IPS DF 4.7 (cell line): ENCODE results near the gene NOG.

Experiments used
- DNase-seq: peaks from one replicate; pipeline ENCODE4 v3.0.0-alpha.2; 2013; ENCODE audit warnings: low spot score; ENCODE audit errors: extremely low read depth

NOG gene

DNA sequence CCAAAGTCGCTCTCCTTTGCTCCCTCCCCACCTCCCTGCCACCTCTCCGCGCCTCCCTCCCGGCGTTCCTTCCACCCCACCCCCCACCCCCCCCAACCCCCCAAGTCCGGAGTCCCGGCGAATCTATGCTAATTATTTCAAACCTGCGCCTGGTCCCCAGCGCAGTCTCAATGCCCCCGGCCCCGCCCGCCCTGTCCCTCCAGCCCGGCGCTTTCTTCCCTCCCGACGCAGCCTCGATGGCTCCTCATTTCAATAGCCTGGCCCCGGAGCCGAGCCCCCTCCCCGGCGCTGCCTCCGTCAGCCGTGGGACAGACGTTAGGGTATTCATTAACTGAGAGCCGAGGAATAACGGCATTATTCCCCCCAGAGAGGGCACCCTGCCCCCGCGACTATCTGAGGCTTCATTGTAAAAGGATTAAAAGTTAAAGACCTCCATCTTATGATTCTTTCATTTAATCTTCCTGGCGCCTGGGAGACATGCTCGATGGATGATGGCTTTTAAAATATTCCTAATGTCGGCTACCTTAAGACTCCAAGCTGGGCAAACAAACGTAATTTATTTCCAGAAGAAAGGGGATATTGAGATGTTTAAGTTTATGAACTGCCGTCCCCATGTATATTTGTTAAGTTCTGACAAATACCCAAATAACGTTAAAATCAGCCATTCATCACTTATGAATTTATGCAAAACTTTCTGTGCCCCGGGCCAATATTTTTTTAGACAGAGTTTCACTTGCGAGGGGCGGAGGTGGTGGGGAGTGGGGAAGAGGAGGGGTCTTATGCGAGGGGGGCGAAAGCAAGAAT, 3.4 kb downstream of the NOG start:
- no peak for DNase-seq

- no peak for DNase-seq
Measured at GRCh38 chr17:56597495-56597990, 4.0 kb downstream of the NOG start.

DNA sequence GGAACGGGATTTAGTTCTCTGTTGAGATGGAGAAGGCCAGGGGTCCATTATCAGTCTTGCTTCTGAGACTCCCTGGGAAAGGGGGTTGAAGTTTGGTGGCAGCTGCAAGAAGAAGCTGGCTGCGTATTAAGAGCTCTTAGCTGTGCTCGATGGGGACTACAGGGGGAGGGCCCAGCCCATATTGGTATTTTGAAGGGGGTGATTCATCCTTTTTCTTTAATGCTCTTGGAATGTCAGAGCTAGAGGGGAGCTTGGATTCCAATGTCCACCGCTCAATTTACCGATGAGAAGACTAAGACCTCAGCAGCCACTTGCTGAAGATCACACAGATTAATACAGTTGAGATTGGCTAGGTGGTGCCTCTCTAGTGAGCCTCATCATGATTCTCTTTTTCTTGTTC, 5.0 kb downstream of the NOG start:
- no peak for DNase-seq

DNA sequence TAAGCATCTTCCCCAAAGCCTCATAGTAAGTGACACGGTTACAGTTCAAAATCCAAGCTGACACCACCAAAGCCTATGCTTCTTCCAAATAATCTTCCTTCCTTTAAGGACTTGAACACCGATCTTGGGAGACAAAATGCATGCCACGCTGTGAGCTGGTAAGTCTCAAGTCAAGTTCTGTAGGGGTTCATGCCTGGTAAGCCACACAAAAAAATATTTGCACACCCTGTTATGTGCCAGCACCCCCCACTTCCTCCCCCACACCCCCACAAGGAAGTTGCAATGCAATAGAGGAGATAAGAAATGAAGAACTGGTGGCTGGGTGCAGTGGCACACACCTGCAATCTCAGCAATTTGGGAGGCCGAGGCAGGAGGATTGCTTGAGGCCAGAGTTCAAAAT, 5.6 kb downstream of the NOG start:
- DNase-seq = no peak

- DNase-seq = no peak
Measured at GRCh38 chr17:56599566-56599965, 6.1 kb downstream of the NOG start.

GRCh38 chr17:56600256-56600655, 6.8 kb downstream of the NOG start:
- DNase-seq = no peak

GRCh38 chr17:56601591-56601990, 8.1 kb downstream of the NOG start:
- no peak for DNase-seq

DNA sequence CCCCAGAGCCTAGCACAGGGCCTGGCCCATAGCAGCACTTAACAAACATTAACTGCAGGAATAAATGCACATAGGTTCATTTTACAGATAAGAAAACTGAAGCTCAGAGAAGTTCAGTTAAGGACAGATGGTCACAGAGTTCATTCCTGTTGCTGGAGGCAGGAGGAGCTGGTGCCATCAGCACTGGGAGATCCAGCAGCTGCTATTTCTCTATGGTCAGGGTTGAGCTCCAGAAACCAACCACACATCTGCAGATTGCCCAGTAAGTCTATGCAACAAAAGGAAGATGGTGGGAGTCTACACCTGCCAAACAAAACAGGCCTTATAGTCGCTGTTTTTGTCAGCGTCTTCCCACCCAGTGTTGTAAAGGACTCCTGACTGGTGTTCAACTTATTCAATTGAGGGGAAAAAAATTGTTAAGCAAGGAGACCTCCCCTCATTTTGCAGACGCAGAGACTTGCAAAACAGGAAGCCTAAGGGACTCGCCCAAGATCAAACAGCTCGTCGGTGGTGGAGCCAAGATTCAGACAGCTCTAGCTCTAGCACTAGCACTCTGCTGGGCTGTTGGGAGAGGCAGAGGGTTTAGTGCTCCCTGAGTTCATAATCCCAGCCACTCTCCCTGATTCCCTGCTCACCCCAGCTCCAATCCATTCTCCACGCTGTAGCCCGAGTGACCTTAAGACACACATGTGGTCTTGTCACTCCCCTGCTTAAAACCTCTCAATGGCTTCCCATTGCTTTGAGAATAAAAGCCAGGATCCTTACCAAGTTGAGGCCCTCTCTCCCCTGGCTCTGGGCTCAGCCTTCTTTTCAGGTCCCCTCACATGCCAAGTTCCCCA, 9.0 kb downstream of the NOG start:
- no peak for DNase-seq

GRCh38 chr17:56603486-56604238, 10.2 kb downstream of the NOG start:
- DNase-seq = no peak

DNA sequence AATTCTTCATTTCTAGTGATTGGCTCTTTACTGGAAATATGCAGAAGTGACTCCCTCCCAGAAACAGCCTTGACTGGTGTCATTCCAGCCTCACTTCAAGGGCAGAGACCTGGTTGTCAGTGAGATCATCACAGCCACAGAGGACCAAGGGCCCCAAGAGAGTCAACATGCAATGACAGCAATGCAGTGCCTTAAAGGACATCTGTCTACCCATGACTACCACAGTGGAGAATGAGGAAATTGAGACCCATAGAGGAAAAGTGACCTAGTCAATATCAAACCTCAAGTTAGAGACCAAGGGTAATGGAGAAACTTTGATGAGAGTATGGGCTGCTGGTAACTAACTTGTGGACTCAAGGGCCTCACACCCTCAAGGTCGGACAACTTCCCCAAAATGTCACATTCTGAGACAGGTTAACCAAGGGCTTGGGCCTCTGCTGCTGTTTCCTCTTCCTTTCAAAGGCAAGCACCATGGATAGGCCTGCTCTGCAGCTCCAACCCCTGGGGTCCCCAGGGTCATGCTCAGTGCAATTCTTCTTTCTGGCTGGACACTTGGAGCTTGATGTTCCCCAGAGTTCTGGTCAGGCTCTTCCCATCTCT, 11.3 kb downstream of the NOG start:
- no peak for DNase-seq

GRCh38 chr17:56608944-56609343, 15.4 kb downstream of the NOG start:
- DNase-seq = no peak

GRCh38 chr17:56610321-56610720, 16.8 kb downstream of the NOG start:
- no peak for DNase-seq

GRCh38 chr17:56613131-56613530, 19.6 kb downstream of the NOG start:
- no peak for DNase-seq

DNA sequence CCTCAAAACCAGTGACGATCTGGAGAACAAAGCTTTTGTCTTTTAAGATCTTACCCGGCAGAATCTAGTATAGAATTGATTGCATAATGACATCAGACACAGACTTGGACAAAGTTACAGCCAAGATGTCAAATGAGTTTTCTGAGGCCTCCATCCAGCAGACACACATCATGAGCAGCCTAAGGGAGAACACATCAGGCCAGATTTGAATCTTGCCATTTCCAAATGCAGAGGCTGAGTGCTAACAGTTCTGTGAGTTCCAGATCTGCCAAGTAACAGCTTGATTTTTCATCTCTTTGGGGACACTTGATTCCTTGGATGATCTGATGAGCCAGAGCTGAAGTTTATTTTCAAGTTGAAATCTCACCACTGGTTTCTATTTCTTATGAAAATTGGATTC, 21.0 kb downstream of the NOG start:
- no peak for DNase-seq

DNA sequence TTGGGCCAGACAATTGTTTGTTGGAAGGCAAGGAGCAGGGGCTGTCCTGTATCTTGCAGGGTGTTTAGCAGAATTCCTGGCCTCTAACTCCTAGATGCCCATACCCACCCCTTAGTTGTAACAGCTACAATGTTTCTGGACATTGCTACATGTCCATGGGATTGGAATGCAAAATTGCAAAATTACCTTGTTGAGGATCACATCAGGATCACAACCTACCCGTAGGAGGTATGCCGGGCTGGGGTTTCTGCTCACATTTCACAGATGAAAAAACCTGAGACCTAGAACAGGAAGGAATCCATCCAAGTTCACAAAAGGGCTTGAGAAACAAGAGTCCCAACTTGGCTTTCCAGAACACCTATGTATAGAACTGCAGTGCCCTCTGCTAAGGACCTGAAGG, 22.7 kb downstream of the NOG start:
- DNase-seq = no peak

- DNase-seq = no peak
Measured at GRCh38 chr17:56623383-56623782, 29.9 kb downstream of the NOG start.

DNA sequence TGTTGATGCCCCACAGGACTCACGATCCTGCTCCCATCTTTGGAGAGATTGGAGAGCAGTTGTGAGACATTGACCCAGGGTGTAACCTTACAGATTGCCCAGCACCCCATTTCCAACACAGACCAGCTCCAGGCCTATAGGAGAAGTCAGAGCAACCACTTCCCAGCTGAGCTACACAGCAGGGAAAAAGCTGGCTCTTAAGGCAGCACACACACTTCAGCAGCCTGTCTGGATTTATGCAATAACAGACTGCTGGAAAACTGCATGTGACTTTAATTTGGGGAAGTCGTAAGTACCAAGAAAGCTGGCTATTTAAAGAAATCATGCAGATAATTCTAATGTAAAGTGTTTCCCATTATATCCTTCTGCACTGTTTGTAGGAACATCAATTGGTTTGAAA, 30.8 kb downstream of the NOG start:
- no peak for DNase-seq

DNA sequence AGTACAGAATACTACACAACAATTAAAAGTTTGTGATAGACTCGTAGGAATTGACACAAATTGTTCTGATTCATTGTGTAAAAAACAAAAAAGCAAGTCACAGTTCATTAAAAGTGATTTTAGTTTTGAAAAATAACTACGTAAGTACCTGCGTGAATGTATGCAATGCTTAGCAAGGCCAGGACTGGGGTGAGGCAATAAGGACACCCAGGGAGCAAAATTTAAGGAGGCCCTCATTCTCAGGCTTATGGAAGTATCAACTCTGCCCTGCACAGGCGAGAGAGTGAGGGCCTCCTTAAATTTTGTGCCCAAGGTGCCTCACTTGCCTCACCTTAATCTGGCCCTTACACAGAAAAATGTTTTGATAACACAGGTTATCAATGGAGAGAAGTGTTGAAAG, 31.4 kb downstream of the NOG start:
- no peak for DNase-seq

DNA sequence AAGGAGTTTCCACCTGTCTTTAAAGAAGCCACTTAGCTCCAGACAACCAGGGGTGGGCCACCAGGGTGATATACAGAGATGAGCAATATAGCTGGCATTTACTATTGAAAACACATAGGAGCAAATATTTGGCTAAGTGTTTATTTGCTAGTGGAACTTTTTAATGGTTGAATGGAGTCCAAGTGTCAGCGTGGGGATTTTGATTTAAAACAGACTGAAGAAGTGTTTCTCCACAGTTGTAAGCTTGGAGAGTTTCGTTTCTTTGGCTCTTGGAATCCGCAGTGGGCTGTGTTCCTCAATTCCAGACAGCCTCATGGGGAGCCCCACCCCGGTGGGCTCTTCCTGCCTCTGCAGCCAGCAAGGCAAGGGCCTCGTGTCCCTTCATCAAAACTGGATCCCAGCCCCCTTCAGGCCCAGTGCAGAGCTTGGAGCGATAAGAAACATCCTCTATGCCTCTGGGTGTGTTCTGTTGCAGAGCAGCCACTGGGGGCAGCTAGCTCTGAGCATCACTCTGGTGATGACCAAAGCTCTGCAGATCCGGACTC, 36.1 kb downstream of the NOG start:
- DNase-seq = peak; percentile 22

GRCh38 chr17:56630202-56630601, 36.7 kb downstream of the NOG start:
- no peak for DNase-seq

GRCh38 chr17:56633681-56634080, 40.2 kb downstream of the NOG start:
- DNase-seq = no peak
